CD4-positive, alpha-beta T cell (primary cell): ENCODE data around the gene MRPS14. TPM values are rescaled to one million over a fixed set of nuclear protein-coding genes. Genes with fewer than 3 reads are reported as not detected.

Experiments
- ATAC-seq: fragments of 200-7000 bp; cut with Tn5 transposase; one replicate; pipeline ENCODE4 v1.10.0; 2022; ENCODE audit warnings: mild to moderate bottlenecking; ENCODE audit not compliant: poor library complexity
- CTCF ChIA-PET: fragments of 350-600 bp; sonication (Branson Sonifier 250); formaldehyde crosslinking; loops from one replicate; lab custom pipeline; 2021; ENCODE audit warnings: antibody characterized with exemption, inconsistent platforms; lab: Charles Lee
- POLR2A ChIA-PET: fragments of 350-600 bp; sonication (Branson Sonifier 250); formaldehyde crosslinking; loops from one replicate; lab custom pipeline; 2021; ENCODE audit warnings: antibody characterized with exemption, inconsistent platforms; lab: Charles Lee
- DNase-seq, 14 experiments: peaks; one replicate each; pipeline ENCODE4 v3.0.0-alpha.2; 2013 to 2020; ENCODE audit warnings: mixed read lengths in 2 of 14
- H3K27ac ChIP-seq, 2 donors: one replicate each; pipeline versions ENCODE4 v1.5.1 to v1.7.0; 2013; ENCODE audit warnings: low read length in 2 of 2, low read depth in 1 of 2, mild to moderate bottlenecking in 1 of 2
- H3K27me3 ChIP-seq, 2 experiments: 1 replicate in 1 of 2; 2 replicates in 1 of 2; pipeline versions ENCODE4 v1.6.1 to v1.7.0; 2013; ENCODE audit warnings: low read length in 2 of 2, control low read depth in 1 of 2, mild to moderate bottlenecking in 1 of 2, moderate library complexity in 1 of 2; ENCODE audit not compliant: insufficient read depth in 2 of 2, control insufficient read depth in 1 of 2
- H3K36me3 ChIP-seq: one replicate; pipeline ENCODE4 v1.6.1; 2013; ENCODE audit warnings: low read length, control low read depth; ENCODE audit not compliant: insufficient read depth
- H3K4me1 ChIP-seq: one replicate; pipeline ENCODE4 v1.6.1; 2013; ENCODE audit warnings: low read length, control low read depth; ENCODE audit not compliant: insufficient read depth
- H3K4me3 ChIP-seq: one replicate; pipeline ENCODE4 v1.5.1; 2013; ENCODE audit warnings: mild to moderate bottlenecking, low read length, moderate library complexity
- H3K9me3 ChIP-seq, 2 experiments: 1 replicate in 1 of 2; 2 replicates in 1 of 2; pipeline versions ENCODE4 v1.6.1 to v1.7.0; 2013; ENCODE audit warnings: low read length in 2 of 2, mild to moderate bottlenecking in 2 of 2, control low read depth in 1 of 2, moderate library complexity in 1 of 2; ENCODE audit not compliant: control insufficient read depth in 1 of 2, insufficient read depth in 1 of 2
- H3K27ac Mint-ChIP-seq: one replicate; pipeline ENCODE4 v1.8.0; 2020; ENCODE audit warnings: mixed read lengths
- H3K27me3 Mint-ChIP-seq: one replicate; pipeline ENCODE4 v1.8.0; 2021; ENCODE audit warnings: mixed read lengths
- H3K36me3 Mint-ChIP-seq: one replicate; pipeline ENCODE4 v1.8.0; 2021; ENCODE audit warnings: low read depth, mixed read lengths
- H3K4me1 Mint-ChIP-seq: one replicate; pipeline ENCODE4 v1.8.0; 2021; ENCODE audit warnings: low read depth, mixed read lengths
- H3K4me3 Mint-ChIP-seq: one replicate; pipeline ENCODE4 v1.8.0; 2020; ENCODE audit warnings: mild to moderate bottlenecking, mixed read lengths
- H3K9me3 Mint-ChIP-seq: one replicate; pipeline ENCODE4 v1.8.0; 2020; ENCODE audit warnings: mixed read lengths
- intact Hi-C, 2 experiments: fragments of 100-400 bp; cut with DNase I in 1 of 2; cut with micrococcal nuclease in 1 of 2; formaldehyde crosslinking; loops; one replicate each; pipeline versions ENCODE4 v1.15.1 to v1.9.0; 2023 to 2025; cut with DNase I, micrococcal nuclease
- polyA plus RNA-seq, 2 donors: library from polyadenylated mRNA; unstranded; fragments of 120-200 nt; gene quantifications; one replicate each; pipeline ENCODE4 v1.2.1, GENCODE V29; 2013
- total RNA-seq, 174 experiments: library from RNA in 2 of 174; stranded (reverse) in 2 of 174; gene quantifications; one replicate each; pipeline ENCODE4 v1.2.3 and lab custom pipeline; 2021 to 2026
- TF ChIP-seq, protein P1 (sequence below): fragments of 200-600 bp; IDR thresholded peaks from one replicate; pipeline ENCODE4 v1.8.0; 2022; ENCODE audit warnings: antibody characterized with exemption, mild to moderate bottlenecking

The MRPS14 gene
- total RNA-seq, result 1 to 10 TPM; 8.5 to 9.6 TPM
- polyA plus RNA-seq (2013, experiment 1 of 2), result 21.6 TPM
- 16.0 TPM for polyA plus RNA-seq (2013, experiment 2 of 2)
- 14.2 to 55.5 (median 29.6) reads per million in 172 experiments for total RNA-seq (lab: John Stamatoyannopoulos, UW)

DNA sequence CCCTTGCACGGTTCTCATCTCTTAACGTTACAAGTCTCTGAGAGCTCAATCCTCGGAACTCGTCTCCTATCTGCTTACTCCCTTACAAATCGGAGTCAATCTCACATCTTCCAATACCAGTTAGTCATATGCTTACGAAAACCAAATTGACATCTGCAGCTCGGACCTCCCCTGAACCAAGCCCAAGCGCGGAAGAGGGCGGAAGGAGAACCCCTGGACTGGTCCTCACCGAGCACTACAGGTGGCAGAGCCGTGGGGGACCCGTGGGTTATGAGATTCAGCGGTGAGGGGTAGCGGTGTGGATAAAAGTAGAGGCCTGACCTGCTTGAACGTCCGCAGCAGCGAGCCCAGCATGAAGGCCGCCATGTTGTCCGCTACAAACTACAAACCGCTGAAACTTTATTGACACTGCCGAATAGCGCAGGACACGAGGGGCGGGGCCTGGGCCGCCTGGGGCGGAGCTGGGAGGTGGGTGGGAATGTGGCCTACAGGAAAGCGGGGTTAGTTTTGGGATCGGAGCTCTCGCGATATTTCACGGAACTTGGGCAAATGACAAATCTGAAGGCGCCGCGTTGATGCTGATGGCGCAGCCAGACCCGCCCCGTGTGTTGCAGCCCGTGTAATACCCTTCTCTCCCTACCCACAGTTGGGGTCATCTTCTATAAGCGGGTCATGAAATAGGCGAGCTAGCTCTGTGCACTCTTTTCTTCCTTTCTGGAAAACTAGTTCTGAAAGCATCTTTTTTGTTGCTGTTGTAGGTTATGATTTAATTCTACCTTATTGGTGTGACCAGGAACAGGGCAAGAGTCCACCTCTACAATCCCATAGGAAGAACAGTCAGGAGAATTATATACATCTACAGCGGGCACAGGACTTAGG is at the start of gene MRPS14:
MRPS14 (minus strand) TSS at position 383 of the 879 bp plus-strand sequence; CDS start at position 366, 17 bp downstream.
- POLR2A ChIA-PET, result interaction anchor here (0.5 to 5.9 kb wide), 23 partner anchors 8 to 1199 kb away, joined by 3 to 268 read pairs (median 5); partner anchors contain the start of genes CACYBP, GAS5, RC3H1 and ZBTB37

DNA sequence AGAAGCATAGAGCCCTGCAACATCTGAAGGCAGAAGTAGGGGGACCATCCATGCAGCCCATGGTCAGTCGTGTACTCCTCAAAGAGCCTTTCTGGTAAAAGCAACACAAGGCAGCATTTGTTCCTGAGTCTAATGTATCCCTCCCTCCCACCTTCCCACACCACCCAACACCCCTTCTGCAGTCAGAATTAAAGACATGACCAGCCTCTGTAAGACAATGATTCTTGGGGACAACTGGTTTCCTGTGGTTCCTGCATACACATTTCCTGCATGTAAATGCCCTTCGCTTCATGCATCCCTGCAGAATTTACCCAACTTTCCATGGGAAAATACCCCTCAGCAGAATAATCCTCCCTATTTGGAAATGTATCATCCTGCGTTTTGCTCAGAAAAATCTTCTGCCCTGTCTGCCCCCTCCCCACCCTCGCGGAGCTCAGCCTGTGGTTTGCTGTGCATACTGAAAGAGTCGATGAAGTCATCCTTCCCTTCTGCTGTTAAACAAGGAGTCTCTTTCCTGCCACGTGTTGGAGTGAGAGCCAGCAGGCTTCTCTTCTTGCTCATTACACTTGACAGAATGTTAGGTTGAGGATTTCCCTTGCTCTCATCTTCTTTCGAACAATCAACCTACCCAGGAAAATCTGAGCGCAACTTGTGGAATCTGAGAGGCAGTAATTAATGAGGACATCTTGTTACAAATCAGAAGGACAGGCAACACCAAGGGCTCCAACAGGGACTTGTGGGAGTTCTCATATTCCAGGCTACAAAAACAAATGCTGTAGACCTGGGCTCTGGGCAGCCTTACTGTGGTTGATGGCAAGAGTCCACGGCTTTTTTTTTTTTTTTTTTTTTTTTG is 49.1 kb upstream of the MRPS14 start:
- Histone ChIP-seq H3K9me3 (peaks cover 0 to 2% of the 10 kb centered on the region in 2 experiments), H3K4me1 (peaks cover 6% of the 10 kb centered on the region), H3K4me3 (no peak overlapping the region), H3K36me3 (no peaks in the 10 kb centered on the region), H3K27me3 (peaks cover 4 to 10% of the 10 kb centered on the region in 2 experiments), H3K27ac (no peak overlapping the region)
- Mint-ChIP-seq H3K27me3 (peaks cover 10% of the 10 kb centered on the region), H3K9me3 (no peaks in the 10 kb centered on the region), H3K4me1 (peaks cover 15% of the 10 kb centered on the region), H3K36me3 (no peaks in the 10 kb centered on the region), H3K4me3 (peak overlapping the region; percentile 35), H3K27ac (no peak overlapping the region)
- ATAC-seq (peak; percentile 76), DNase-seq (peak in 3 of 14 experiments; percentile 3 to 25 (median 19))
- intact Hi-C loops, result no loop called here
- ChIA-PET CTCF (no interaction called here), POLR2A (no interaction called here)
- TF ChIP-seq, protein P1, sequence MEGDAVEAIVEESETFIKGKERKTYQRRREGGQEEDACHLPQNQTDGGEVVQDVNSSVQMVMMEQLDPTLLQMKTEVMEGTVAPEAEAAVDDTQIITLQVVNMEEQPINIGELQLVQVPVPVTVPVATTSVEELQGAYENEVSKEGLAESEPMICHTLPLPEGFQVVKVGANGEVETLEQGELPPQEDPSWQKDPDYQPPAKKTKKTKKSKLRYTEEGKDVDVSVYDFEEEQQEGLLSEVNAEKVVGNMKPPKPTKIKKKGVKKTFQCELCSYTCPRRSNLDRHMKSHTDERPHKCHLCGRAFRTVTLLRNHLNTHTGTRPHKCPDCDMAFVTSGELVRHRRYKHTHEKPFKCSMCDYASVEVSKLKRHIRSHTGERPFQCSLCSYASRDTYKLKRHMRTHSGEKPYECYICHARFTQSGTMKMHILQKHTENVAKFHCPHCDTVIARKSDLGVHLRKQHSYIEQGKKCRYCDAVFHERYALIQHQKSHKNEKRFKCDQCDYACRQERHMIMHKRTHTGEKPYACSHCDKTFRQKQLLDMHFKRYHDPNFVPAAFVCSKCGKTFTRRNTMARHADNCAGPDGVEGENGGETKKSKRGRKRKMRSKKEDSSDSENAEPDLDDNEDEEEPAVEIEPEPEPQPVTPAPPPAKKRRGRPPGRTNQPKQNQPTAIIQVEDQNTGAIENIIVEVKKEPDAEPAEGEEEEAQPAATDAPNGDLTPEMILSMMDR, result no peak

More for the DNA sequence above, at the start of gene MRPS14:
- CTCF ChIA-PET, result interaction anchor here (0.7 to 4.5 kb wide), 8 partner anchors 9 to 224 kb away, joined by 3 to 30 read pairs (median 4); partner anchors contain the start of gene CACYBP
- ATAC-seq, result peak; percentile 90
- H3K4me3 Mint-ChIP-seq, result peak within 1 kb of the TSS; percentile 88
- H3K36me3 Mint-ChIP-seq, result peaks cover 35% of the 10 kb centered on the region
- peak within 1 kb of the TSS; percentile 97 for H3K4me3 ChIP-seq
- TF ChIP-seq, protein P1, result no peak
- intact Hi-C loops, result loop anchor here (1.0 to 10.0 kb wide), 4 partner anchors 24 to 1198 kb away; partner anchors contain the start of genes CACYBP (in 1 of the 2), CENPL (in 1 of the 2), COP1 (in 1 of the 2) and DARS2 (in 1 of the 2)
- peak within 1 kb of the TSS; percentile 94 for H3K27ac Mint-ChIP-seq
- H3K27me3 ChIP-seq, result no peaks in the 10 kb centered on the region
- H3K36me3 ChIP-seq, result peaks cover 7% of the 10 kb centered on the region
- H3K4me1 ChIP-seq, result peaks cover 19% of the 10 kb centered on the region
- peak; percentile 96 to 99 (median 98) for DNase-seq
- peak within 1 kb of the TSS; percentile 84 to 91 for H3K27ac ChIP-seq
- peaks cover 34% of the 10 kb centered on the region for H3K4me1 Mint-ChIP-seq
- no peaks in the 10 kb centered on the region for H3K27me3 Mint-ChIP-seq
- H3K9me3 ChIP-seq, result peaks cover 0 to 3% of the 10 kb centered on the region in 2 experiments
- H3K9me3 Mint-ChIP-seq, result peaks cover 3% of the 10 kb centered on the region
